Ectodermal cell (in vitro differentiated cells): ENCODE measurements around the gene HAUS5. TPM values are rescaled to one million over a fixed set of nuclear protein-coding genes. Genes with fewer than 3 reads are reported as not detected.

ENCODE experiments used
- H3K27ac ChIP-seq: 2 replicates; pipeline ENCODE4 v1.7.0; 2013; ENCODE audit warnings: mild to moderate bottlenecking, low read depth, low read length; ENCODE audit not compliant: insufficient read depth, poor library complexity, severe bottlenecking
- H3K27me3 ChIP-seq: 2 replicates; pipeline ENCODE4 v1.7.0; 2013; ENCODE audit warnings: mild to moderate bottlenecking, low read length; ENCODE audit not compliant: insufficient read depth, control insufficient read depth, poor library complexity, severe bottlenecking
- H3K36me3 ChIP-seq: one replicate; pipeline ENCODE4 v1.7.0; 2013; ENCODE audit warnings: low read length; ENCODE audit not compliant: control insufficient read depth, insufficient read depth
- H3K4me1 ChIP-seq: one replicate; pipeline ENCODE4 v1.7.0; 2013; ENCODE audit warnings: low read length; ENCODE audit not compliant: control insufficient read depth, insufficient read depth
- H3K4me3 ChIP-seq: 2 replicates; pipeline ENCODE4 v1.7.0; 2013; ENCODE audit warnings: low read depth, low read length, control low read depth; ENCODE audit not compliant: insufficient read depth
- H3K9me3 ChIP-seq: 2 replicates; pipeline ENCODE4 v1.7.0; 2013; ENCODE audit warnings: mild to moderate bottlenecking, low read length, moderate library complexity; ENCODE audit not compliant: control insufficient read depth
- WGBS, 2 experiments: methylation state at CpG; one replicate each; pipeline ENCODE4 v1.1.7; 2013; ENCODE audit warnings: missing lambda C conversion rate in 2 of 2; 5-methylcytosine and 5-hydroxymethylcytosine counted together
- polyA plus RNA-seq, 4 experiments: library from polyadenylated mRNA; stranded (reverse); fragments of 50-300 nt; gene quantifications; one replicate each; pipeline ENCODE4 v1.2.3, GENCODE V29; 2013

HAUS5 gene
- polyA plus RNA-seq (2013, experiment 1 of 4) = 41.2 TPM
- polyA plus RNA-seq (2013, experiment 2 of 4) = 36.7 TPM
- polyA plus RNA-seq (2013, experiment 3 of 4) = 29.9 TPM
- polyA plus RNA-seq (2013, experiment 4 of 4) = 33.2 TPM

- WGBS, 2 experiments = 1% methylated on average over 47 of the region's 47 CpGs
- Histone ChIP-seq H3K4me1 (peaks cover 4% of the 10 kb centered on the region), H3K27me3 (peaks cover 5% of the 10 kb centered on the region), H3K4me3 (peak within 1 kb of the TSS; percentile 94), H3K9me3 (no peaks in the 10 kb centered on the region), H3K36me3 (peaks cover 16% of the 10 kb centered on the region), H3K27ac (no peak within 1 kb of the TSS)
Measured at GRCh38 chr19:35612559-35613321, at the start of gene HAUS5. HAUS5 (plus strand) TSS chr19:35612735; CDS start chr19:35612795, 60 bp downstream.

GRCh38 chr19:35562776-35563175 is 49.8 kb upstream of the HAUS5 start:
- 62 to 66% methylated on average over 2 of the region's 2 CpGs for WGBS, 2 experiments
- no peaks in the 10 kb centered on the region for H3K4me1 ChIP-seq
- peaks cover 32% of the 10 kb centered on the region for H3K27me3 ChIP-seq
- H3K9me3 ChIP-seq = no peaks in the 10 kb centered on the region
- H3K4me3 ChIP-seq = no peak overlapping the region
- no peak overlapping the region for H3K27ac ChIP-seq
- H3K36me3 ChIP-seq = no peaks in the 10 kb centered on the region

- no peak within 1 kb of the TSS for H3K27ac ChIP-seq
- no peaks in the 10 kb centered on the region for H3K9me3 ChIP-seq
- H3K27me3 ChIP-seq = peaks cover 27% of the 10 kb centered on the region
- no peaks in the 10 kb centered on the region for H3K36me3 ChIP-seq
- WGBS, 2 experiments = 83 to 84% methylated on average over 15 of the region's 15 CpGs
- H3K4me1 ChIP-seq = no peaks in the 10 kb centered on the region
- H3K4me3 ChIP-seq = no peak within 1 kb of the TSS
Measured at GRCh38 chr19:35563207-35563829, 49.2 kb upstream of the HAUS5 start, which contains the start of gene ATP4A. ATP4A (minus strand) TSS chr19:35563658; CDS start chr19:35563629, 29 bp downstream.

- H3K4me3 ChIP-seq = no peak overlapping the region
- H3K27ac ChIP-seq = no peak overlapping the region
- 87 to 89% methylated on average over 12 of the region's 12 CpGs for WGBS, 2 experiments
- no peaks in the 10 kb centered on the region for H3K9me3 ChIP-seq
- no peaks in the 10 kb centered on the region for H3K4me1 ChIP-seq
- no peaks in the 10 kb centered on the region for H3K36me3 ChIP-seq
- H3K27me3 ChIP-seq = peaks cover 8% of the 10 kb centered on the region
Measured at GRCh38 chr19:35565016-35565856, 47.3 kb upstream of the HAUS5 start.

GRCh38 chr19:35566738-35567137 is 45.8 kb upstream of the HAUS5 start:
- no peak overlapping the region for H3K27ac ChIP-seq
- WGBS, 2 experiments = 87 to 91% methylated on average over 7 of the region's 7 CpGs
- H3K4me3 ChIP-seq = no peak overlapping the region
- H3K36me3 ChIP-seq = no peaks in the 10 kb centered on the region
- H3K9me3 ChIP-seq = no peaks in the 10 kb centered on the region
- H3K4me1 ChIP-seq = no peaks in the 10 kb centered on the region
- no peaks in the 10 kb centered on the region for H3K27me3 ChIP-seq

- Histone ChIP-seq H3K27me3 (no peaks in the 10 kb centered on the region), H3K4me3 (no peak overlapping the region), H3K36me3 (no peaks in the 10 kb centered on the region), H3K9me3 (no peaks in the 10 kb centered on the region), H3K27ac (no peak overlapping the region), H3K4me1 (no peaks in the 10 kb centered on the region)
- WGBS, 2 experiments = 80 to 82% methylated on average over 5 of the region's 5 CpGs
Measured at GRCh38 chr19:35569281-35569781, 43.2 kb upstream of the HAUS5 start.

GRCh38 chr19:35571406-35571965 is 41.0 kb upstream of the HAUS5 start:
- Histone ChIP-seq H3K9me3 (no peaks in the 10 kb centered on the region), H3K4me3 (no peak overlapping the region), H3K4me1 (no peaks in the 10 kb centered on the region), H3K27ac (no peak overlapping the region), H3K36me3 (no peaks in the 10 kb centered on the region), H3K27me3 (no peaks in the 10 kb centered on the region)
- 88 to 94% methylated on average over 1 of the region's 1 CpG for WGBS, 2 experiments

GRCh38 chr19:35577918-35578317 is 34.6 kb upstream of the HAUS5 start:
- WGBS, 2 experiments = 82 to 89% methylated on average over 1 of the region's 1 CpG
- Histone ChIP-seq H3K27me3 (no peaks in the 10 kb centered on the region), H3K9me3 (no peaks in the 10 kb centered on the region), H3K36me3 (no peaks in the 10 kb centered on the region), H3K4me1 (no peaks in the 10 kb centered on the region), H3K27ac (no peak overlapping the region), H3K4me3 (no peak overlapping the region)

GRCh38 chr19:35578707-35579106 is 33.8 kb upstream of the HAUS5 start:
- WGBS, 2 experiments = 79 to 83% methylated on average over 7 of the region's 7 CpGs
- H3K4me1 ChIP-seq = no peaks in the 10 kb centered on the region
- no peaks in the 10 kb centered on the region for H3K9me3 ChIP-seq
- H3K27me3 ChIP-seq = no peaks in the 10 kb centered on the region
- H3K4me3 ChIP-seq = no peak overlapping the region
- no peak overlapping the region for H3K27ac ChIP-seq
- no peaks in the 10 kb centered on the region for H3K36me3 ChIP-seq
